ENCODE measurements around the gene AHCTF1.
"Not testable (repeated sequence)": the region's sequence is repeated elsewhere in the genome, so short reads cannot be mapped to it uniquely, and the experiment has no call there.

Gene AHCTF1

DNA sequence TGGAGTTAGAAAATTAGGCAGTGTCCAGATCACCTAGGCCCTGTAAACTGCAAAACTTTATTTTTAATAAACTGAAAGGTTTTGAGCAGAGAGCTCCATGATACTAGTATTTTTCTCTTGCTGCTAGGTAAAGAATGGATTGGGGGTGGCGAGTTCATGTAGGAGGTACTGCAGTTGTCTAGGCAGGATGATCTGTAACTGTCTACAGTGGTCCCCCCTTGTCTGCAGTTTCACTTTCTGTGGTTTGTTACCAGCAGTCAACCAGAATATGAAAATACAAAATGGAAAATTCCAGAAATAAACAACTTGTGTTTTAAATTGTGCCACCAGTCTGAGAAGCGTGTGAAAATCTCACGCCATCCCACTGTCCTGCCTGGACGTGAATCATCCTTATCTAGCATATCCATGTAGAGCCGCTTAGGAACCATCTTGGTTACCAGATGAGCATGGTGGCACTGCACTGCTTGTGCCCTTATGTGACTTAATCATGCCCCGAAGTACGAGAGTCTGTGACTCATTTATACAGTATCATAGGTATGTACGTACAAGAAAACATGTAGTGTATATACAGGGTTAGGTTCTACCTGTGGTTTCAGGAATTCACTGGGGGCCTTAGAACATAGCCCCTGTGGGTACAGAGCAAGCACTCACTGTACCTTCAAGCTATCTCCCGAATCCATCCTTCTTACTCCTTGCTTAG is 94.2 kb downstream of the AHCTF1 start:
- DNase-seq (ENCODE audit: low spot score in 2 of 2) (no peak), ATAC-seq (ENCODE audit: low read depth) (no peak)
- Mint-ChIP-seq H3K27ac (no peak overlapping the region), H3K4me1 (peaks cover 7% of the 10 kb centered on the region), H3K27me3 (peaks cover 4% of the 10 kb centered on the region), H3K9me3 (no peaks in the 10 kb centered on the region), H3K4me3 (no peak overlapping the region), H3K36me3 (peaks cover 2% of the 10 kb centered on the region)

DNA sequence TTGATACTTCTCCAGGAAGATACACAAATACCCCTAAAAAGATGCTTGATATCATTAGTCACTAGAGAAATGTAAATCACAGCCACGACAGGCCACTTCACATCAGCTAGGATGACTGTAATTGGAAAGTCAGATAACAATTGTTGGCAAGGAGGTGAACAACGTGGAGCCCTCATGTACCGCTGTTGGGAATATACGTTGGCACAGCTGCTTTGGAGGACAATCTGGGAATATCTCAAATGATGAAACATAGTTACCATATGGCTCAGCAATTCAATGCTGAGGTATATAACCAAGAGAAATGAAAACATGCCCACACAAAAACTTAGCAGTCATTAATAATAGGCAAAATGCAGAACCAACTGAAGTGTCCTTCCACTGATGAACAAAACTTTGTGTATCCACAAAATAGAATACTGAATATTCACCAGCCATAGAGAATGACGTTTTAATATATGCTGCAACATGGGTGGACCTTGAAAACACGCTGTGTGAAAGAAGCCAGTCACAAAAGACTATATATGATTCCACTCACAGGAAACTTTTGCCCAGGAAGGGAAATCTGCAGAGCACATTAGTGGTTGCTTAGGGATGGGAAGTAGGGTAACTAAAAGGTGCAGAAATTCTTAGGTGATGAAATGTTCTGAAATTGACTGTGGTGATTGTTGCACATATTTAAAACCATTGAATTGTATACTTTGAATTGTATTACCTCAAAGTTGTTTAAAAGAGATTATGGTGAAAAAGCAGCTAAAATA is 95.4 kb downstream of the AHCTF1 start:
- peaks cover 1% of the 10 kb centered on the region for H3K36me3 Mint-ChIP-seq
- DNase-seq (ENCODE audit: low spot score in 2 of 2) (no peak), ATAC-seq (ENCODE audit: low read depth) (no peak)
- H3K9me3 Mint-ChIP-seq = no peaks in the 10 kb centered on the region
- H3K4me1 Mint-ChIP-seq = peaks cover 7% of the 10 kb centered on the region
- H3K4me3 Mint-ChIP-seq = no peak overlapping the region
- peaks cover 4% of the 10 kb centered on the region for H3K27me3 Mint-ChIP-seq
- H3K27ac Mint-ChIP-seq = no peak overlapping the region

GRCh38 chr1:246831543-246831942 is 100.2 kb downstream of the AHCTF1 start:
- H3K9me3 Mint-ChIP-seq = peaks cover 6% of the 10 kb centered on the region
- peaks cover 6% of the 10 kb centered on the region for H3K36me3 Mint-ChIP-seq
- peaks cover 6% of the 10 kb centered on the region for H3K27me3 Mint-ChIP-seq
- H3K27ac Mint-ChIP-seq = no peak overlapping the region
- H3K4me1 Mint-ChIP-seq = no peaks in the 10 kb centered on the region
- DNase-seq (ENCODE audit: low spot score in 2 of 2) (no peak), ATAC-seq (ENCODE audit: low read depth) (no peak)
- no peak overlapping the region for H3K4me3 Mint-ChIP-seq

DNA sequence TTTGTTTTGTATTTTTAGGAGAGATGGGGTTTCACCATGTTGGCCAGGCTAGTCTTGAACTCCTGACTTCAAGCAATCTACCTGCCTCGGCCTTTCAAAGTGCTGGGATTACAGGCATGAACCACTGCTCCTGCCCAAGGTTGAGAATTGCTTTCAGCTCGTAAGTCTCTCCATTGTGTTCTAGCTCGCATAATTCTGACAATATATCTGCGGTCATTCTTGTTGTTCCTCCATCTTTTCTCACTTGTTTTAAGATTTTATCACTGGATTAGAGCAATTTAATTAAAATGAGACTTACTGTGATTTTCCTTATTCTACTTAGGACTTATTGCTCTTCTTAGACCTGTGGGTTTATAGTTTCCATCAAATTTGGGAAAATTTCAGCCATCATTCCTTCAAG is 102.9 kb downstream of the AHCTF1 start:
- Mint-ChIP-seq H3K36me3 (peaks cover 6% of the 10 kb centered on the region), H3K9me3 (peaks cover 6% of the 10 kb centered on the region), H3K27ac (no peak overlapping the region), H3K27me3 (peaks cover 6% of the 10 kb centered on the region), H3K4me1 (no peaks in the 10 kb centered on the region), H3K4me3 (no peak overlapping the region)
- ATAC-seq (ENCODE audit: low read depth) = no peak
- DNase-seq (ENCODE audit: low spot score in 2 of 2) = no peak

- DNase-seq (ENCODE audit: low spot score in 2 of 2) (no peak), ATAC-seq (ENCODE audit: low read depth) (no peak)
- peaks cover 6% of the 10 kb centered on the region for H3K9me3 Mint-ChIP-seq
- H3K27me3 Mint-ChIP-seq = peaks cover 2% of the 10 kb centered on the region
- H3K4me1 Mint-ChIP-seq = no peaks in the 10 kb centered on the region
- no peak overlapping the region for H3K27ac Mint-ChIP-seq
- H3K4me3 Mint-ChIP-seq = no peak overlapping the region
- H3K36me3 Mint-ChIP-seq = peaks cover 6% of the 10 kb centered on the region
Observed at GRCh38 chr1:246827396-246827795, 104.4 kb downstream of the AHCTF1 start.

- Mint-ChIP-seq H3K4me1 (no peaks in the 10 kb centered on the region), H3K27me3 (peaks cover 2% of the 10 kb centered on the region), H3K36me3 (peaks cover 6% of the 10 kb centered on the region), H3K9me3 (peaks cover 6% of the 10 kb centered on the region), H3K4me3 (no peak overlapping the region), H3K27ac (no peak overlapping the region)
- no peak for ATAC-seq (ENCODE audit: low read depth)
- DNase-seq (ENCODE audit: low spot score in 2 of 2) = no peak
Observed at GRCh38 chr1:246825557-246826175, 106.1 kb downstream of the AHCTF1 start.

DNA sequence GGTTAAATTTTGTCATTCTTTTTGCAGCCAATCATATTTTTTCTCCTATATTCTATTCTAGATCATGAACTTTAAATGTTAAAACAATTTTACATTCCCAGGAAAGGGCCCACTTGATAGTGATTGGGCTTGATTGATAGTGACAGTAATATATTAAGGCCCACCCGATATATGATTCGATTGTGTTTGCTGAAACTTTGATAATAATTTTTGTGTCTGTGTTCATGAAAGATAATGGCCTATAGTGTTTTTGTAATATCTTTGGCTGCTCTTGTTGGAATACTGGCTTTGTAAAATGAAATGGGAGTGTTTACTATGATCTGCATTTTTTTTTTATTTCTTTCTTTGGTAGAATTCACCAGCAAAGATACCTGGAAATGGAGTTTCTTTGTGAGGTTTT is 107.2 kb downstream of the AHCTF1 start:
- Mint-ChIP-seq H3K27ac (no peak overlapping the region), H3K4me3 (no peak overlapping the region), H3K27me3 (peaks cover 4% of the 10 kb centered on the region), H3K4me1 (no peaks in the 10 kb centered on the region), H3K9me3 (peaks cover 6% of the 10 kb centered on the region), H3K36me3 (peaks cover 6% of the 10 kb centered on the region)
- no peak for ATAC-seq (ENCODE audit: low read depth)
- no peak for DNase-seq (ENCODE audit: low spot score in 2 of 2)

DNA sequence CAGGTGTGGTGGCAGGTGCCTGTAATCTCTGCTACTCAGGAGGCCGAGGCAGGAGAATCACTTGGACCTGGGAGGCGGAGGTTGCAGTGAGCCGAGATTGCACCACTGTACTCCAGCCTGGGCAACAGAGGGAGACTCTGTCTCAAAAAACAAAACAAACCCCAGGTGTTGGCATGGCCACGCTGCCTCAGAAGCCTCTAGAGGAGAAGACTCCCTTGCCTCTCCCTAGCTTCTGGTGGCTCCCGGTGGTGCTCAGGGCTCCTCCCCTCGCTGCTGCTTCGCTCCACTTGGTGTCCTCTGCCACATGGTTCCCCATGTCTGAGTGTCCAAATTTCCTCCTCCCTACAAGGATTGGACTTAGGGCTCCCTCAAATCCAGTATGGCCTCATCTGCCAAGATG is 109.6 kb downstream of the AHCTF1 start:
- not testable (repeated sequence) for H3K27ac Mint-ChIP-seq; H3K27me3 Mint-ChIP-seq; DNase-seq (ENCODE audit: low spot score in 2 of 2); H3K36me3 Mint-ChIP-seq; H3K9me3 Mint-ChIP-seq; H3K4me3 Mint-ChIP-seq; ATAC-seq (ENCODE audit: low read depth); H3K4me1 Mint-ChIP-seq

- no peak for DNase-seq (ENCODE audit: low spot score in 2 of 2)
- Mint-ChIP-seq H3K9me3 (no peaks in the 10 kb centered on the region), H3K27me3 (peaks cover 5% of the 10 kb centered on the region), H3K4me1 (no peaks in the 10 kb centered on the region), H3K27ac (no peak overlapping the region), H3K4me3 (no peak overlapping the region), H3K36me3 (no peaks in the 10 kb centered on the region)
- no peak for ATAC-seq (ENCODE audit: low read depth)
Observed at GRCh38 chr1:246820666-246821065, 111.1 kb downstream of the AHCTF1 start.

- peaks cover 13% of the 10 kb centered on the region for H3K27me3 Mint-ChIP-seq
- not testable (repeated sequence) for H3K4me3 Mint-ChIP-seq; H3K27ac Mint-ChIP-seq; H3K36me3 Mint-ChIP-seq; H3K4me1 Mint-ChIP-seq; ATAC-seq (ENCODE audit: low read depth); H3K9me3 Mint-ChIP-seq; DNase-seq (ENCODE audit: low spot score in 2 of 2)
Observed at GRCh38 chr1:246817778-246818177, 114.0 kb downstream of the AHCTF1 start.

DNA sequence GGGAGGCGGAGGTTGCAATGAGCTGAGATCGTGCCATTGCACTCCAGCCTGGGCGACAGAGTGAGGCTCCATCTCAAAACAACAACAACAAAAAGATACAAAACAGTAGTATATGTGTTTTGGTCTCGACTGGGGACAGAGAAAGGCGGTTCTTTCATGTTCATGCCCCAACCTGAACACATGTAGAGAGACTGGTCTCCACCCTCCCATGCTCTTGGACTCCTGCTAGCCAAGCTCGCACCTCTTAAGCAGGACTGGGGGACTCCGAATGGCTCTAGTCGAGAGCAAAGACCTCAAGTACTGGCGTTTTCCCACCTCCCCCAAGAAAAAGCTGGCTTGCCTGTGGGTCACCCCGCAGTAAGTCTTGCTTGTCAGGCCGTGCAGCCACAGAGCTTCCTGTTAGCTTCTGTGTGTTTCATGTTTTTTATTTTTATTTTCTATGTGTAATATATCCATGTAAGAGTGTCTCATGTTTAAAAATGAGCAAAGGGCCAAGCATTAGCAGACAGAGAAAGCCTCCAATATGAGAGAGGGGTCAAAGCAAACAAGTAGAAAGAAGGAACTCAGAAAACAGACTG is 116.0 kb downstream of the AHCTF1 start:
- no peaks in the 10 kb centered on the region for H3K4me1 Mint-ChIP-seq
- DNase-seq (ENCODE audit: low spot score in 2 of 2) (no peak), ATAC-seq (ENCODE audit: low read depth) (no peak)
- no peaks in the 10 kb centered on the region for H3K9me3 Mint-ChIP-seq
- H3K4me3 Mint-ChIP-seq = no peak overlapping the region
- H3K36me3 Mint-ChIP-seq = no peaks in the 10 kb centered on the region
- no peak overlapping the region for H3K27ac Mint-ChIP-seq
- H3K27me3 Mint-ChIP-seq = peaks cover 18% of the 10 kb centered on the region

DNA sequence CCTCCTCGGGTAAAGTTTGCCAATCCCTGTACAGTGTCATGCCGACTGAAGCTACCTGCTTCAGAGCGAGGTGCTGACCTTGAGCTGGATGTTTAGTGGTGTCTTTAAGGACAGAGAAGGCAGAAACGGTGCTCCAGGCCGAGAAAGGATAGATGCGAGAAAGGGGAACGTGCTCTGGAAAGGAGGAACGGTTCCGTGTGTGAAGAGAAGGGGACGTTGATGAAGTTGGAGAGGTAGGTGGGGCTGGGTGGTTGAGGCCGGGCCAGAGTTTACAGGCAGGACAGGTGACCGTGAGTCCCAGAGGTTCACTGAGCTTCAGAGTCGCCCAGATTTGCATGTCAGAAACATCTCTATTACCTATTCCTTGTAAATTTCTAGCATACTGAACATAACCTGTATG is 116.9 kb downstream of the AHCTF1 start:
- DNase-seq (ENCODE audit: low spot score in 2 of 2) = no peak
- peaks cover 15% of the 10 kb centered on the region for H3K27me3 Mint-ChIP-seq
- no peaks in the 10 kb centered on the region for H3K4me1 Mint-ChIP-seq
- H3K36me3 Mint-ChIP-seq = no peaks in the 10 kb centered on the region
- H3K27ac Mint-ChIP-seq = no peak overlapping the region
- H3K9me3 Mint-ChIP-seq = no peaks in the 10 kb centered on the region
- no peak overlapping the region for H3K4me3 Mint-ChIP-seq
- no peak for ATAC-seq (ENCODE audit: low read depth)

- not testable (repeated sequence) for DNase-seq (ENCODE audit: low spot score in 2 of 2); H3K27ac Mint-ChIP-seq; H3K4me1 Mint-ChIP-seq; H3K36me3 Mint-ChIP-seq; H3K4me3 Mint-ChIP-seq; ATAC-seq (ENCODE audit: low read depth); H3K9me3 Mint-ChIP-seq
- H3K27me3 Mint-ChIP-seq = peaks cover 15% of the 10 kb centered on the region
Observed at GRCh38 chr1:246813325-246813724, 118.4 kb downstream of the AHCTF1 start.

DNA sequence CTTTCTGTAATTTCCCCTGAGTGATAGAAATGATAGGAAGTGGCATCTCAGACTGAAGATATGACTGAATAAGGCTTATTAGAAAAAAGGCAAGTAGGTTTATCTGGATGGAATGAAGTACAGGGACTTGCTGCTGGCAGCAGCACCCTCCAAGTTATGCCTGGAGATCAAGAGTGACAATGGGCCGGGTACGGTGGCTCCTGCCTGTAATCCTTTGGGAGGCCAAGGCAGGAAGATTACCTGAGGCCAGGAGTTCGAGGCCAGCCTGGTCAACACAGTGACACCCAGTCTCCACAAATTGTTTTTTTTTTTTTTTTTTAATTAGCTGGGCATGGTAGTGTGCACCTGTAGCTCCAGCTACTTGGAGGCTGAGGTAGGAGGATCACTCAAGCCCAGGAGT is 119.8 kb downstream of the AHCTF1 start:
- no peaks in the 10 kb centered on the region for H3K9me3 Mint-ChIP-seq
- H3K36me3 Mint-ChIP-seq = no peaks in the 10 kb centered on the region
- H3K27me3 Mint-ChIP-seq = peaks cover 17% of the 10 kb centered on the region
- H3K4me1 Mint-ChIP-seq = no peaks in the 10 kb centered on the region
- DNase-seq (ENCODE audit: low spot score in 2 of 2) = no peak
- no peak overlapping the region for H3K27ac Mint-ChIP-seq
- ATAC-seq (ENCODE audit: low read depth) = no peak
- H3K4me3 Mint-ChIP-seq = no peak overlapping the region
